22Rv1 (cell line): ENCODE measurements around the gene MFAP3L.

ENCODE experiments used
- H3K27ac ChIP-seq: fragments of 450-650 bp; 2 replicates; pipeline ENCODE4 v1.5.1; 2017
- CTCF ChIP-seq: fragments of 450-650 bp; IDR thresholded peaks from 2 replicates; pipeline ENCODE4 v1.5.1; 2017; ENCODE audit warnings: mild to moderate bottlenecking
- ZFX ChIP-seq: fragments of 450-650 bp; IDR thresholded peaks from 2 replicates; pipeline ENCODE4 v1.6.1; 2017; ENCODE audit warnings: antibody characterized with exemption, borderline replicate concordance

The MFAP3L gene

DNA sequence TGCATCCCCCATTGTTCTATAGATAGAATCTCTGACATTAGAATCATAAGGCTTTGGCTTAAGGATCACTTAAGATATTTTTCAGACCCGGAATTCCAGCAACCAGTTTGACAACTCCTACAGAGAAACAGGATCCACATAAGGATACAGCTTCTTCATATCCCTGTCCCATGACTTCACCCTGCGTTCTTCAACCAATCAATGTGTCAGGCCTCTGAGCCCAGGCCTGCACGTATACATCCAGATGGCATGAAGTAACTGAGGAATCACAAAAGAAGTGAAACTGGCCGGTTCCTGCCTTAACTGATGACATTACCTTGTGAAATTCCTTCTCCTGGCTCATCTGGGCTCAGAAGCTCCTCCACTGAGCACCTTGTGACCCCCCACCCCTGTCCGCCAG, 85.1 kb downstream of the MFAP3L start:
- H3K27ac ChIP-seq: no peak overlapping the region
- TF ChIP-seq ZFX (no peak), CTCF (no peak)

GRCh38 chr4:169940460-169940859, 85.7 kb downstream of the MFAP3L start:
- TF ChIP-seq CTCF (no peak), ZFX (no peak)
- no peak overlapping the region for H3K27ac ChIP-seq
